NOMO-1 treated with DMSO at 0.1 percent for 48 hours (cell line): Measurements from ENCODE around the gene FAM174B.

Experiments used
- DNase-seq: peaks from one replicate; lab custom pipeline; 2025; ENCODE audit not compliant: unreplicated experiment; lab: John Stamatoyannopoulos, UW

Gene FAM174B

DNA sequence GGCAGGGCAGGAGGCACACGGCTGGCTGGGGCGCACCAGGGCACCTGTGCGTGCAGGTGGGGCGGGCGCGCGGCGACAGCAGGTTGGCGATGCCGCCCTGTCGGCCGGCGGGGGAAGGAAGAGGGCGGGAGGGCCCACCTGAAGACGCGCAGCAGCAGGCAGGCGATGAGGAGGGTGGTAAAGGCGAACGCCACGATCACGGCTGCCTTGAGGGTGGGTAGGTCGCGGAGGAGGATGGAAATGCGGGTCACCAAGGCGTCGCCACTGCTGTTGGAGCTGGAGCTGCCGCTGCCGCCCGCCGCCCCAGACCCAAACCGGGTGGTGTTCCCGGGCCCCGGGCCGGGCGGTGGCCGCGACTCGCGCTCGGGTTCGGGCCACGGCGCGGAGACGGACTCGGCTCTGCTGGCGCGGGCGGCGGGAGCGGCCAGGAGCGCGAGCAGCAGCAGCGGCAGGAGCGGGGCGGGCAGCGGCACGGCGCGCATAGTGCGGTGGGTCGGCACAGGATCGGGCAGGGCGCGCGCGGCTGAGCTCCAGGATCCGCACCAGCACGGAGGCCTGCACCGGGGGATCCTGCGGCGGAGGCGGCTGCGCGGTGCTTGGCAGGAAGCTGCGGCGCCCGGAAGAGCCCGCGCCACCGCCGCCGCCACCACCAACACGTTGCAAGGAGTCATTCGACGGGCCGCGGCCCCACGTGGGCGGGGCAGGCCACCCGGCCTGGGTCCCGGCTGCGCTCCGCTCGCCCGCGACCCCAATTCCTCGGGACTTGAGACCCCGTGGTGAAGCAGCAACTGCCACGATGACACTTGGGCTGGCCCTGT is at the start of gene FAM174B:
Gene FAM174B (minus strand): TSS at position 598 of the 818 bp plus-strand sequence.
- no peak for DNase-seq

DNA sequence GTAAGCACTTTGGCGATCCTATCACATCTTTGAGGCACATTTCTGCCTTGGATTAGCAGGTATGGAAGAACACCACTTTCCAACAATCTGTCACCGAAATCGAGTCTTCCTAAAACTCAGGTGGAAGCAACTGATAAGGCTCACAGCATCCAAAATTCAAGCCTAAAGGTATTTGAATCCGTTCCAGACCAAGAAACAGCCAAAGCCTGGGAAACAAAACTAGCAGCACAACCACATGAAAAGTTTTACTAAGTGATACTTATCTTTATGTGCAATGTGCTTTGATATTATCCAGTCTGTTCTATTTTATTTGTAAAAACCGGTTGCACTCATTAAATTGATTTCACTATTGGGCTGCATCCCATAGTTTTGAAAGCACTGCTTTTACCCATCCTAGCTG is 40.5 kb upstream of the FAM174B start:
- no peak for DNase-seq

DNA sequence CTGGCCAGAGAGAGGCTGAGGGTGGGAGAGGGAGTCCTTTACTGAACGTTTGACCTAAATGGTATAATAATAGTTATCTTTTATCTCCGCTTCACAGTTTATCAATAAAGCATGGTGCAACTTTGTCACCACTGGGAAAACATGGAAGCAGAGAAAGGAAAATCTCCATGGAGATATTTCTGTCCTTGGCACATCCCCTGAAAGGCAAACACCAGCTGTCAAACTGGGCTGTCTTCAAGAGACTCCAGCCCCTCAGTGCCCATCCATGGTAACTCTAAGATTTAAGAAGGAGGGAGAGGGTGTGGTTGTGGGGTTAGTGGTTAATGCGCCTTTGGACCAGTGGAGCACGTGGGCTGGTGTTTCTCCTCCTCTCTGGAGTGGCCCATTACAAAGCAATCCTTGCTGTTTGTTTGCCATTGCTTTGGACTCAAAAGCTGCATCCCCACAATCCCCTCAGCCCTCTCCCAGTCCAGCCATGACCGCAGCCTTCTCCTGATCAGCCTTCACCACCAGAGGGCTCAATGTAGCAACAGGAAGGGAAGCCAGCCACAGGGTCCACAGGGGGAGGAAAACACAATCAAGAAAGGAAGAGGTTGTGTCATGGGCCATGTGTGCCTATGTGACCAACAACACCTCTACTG is 38.2 kb upstream of the FAM174B start:
- no peak for DNase-seq

DNA sequence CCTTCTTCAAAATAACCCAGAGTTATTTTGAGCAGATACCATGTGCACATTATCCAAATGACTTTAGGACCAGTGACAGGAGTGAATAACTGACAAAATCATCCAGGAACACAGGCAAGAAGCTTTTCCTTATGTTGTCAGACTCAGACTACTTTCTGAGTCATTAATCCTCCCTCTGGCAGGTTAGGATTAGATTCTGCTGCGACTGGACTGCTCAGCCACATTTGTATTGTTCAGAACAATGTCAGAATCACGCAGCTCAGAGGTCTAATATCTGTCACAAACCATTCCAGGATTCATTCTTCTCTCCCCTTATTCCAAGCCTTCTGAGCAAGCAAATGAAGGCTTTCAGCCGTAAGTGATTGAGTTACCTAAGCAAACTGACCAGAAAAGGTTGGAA is 34.8 kb upstream of the FAM174B start:
- no peak for DNase-seq

DNA sequence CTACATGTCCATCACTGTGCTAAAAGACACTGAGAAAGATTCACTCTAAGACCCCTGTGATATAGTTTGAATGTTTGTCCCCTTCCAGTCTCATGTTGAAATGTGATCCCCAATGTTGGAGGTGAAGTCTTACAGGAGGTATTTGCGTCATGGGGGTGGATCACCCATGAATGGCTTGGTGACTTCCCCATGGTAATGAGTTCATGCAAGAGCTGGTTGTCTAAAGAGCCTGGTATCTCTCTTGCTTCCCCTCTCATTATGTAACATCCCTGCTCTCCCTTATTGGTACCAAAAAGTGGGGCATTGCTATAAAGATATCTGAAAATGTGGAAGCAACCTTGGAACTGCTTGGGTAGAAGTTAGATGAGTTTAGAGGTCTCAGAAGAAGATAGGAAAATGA is 32.2 kb upstream of the FAM174B start:
- no peak for DNase-seq

DNA sequence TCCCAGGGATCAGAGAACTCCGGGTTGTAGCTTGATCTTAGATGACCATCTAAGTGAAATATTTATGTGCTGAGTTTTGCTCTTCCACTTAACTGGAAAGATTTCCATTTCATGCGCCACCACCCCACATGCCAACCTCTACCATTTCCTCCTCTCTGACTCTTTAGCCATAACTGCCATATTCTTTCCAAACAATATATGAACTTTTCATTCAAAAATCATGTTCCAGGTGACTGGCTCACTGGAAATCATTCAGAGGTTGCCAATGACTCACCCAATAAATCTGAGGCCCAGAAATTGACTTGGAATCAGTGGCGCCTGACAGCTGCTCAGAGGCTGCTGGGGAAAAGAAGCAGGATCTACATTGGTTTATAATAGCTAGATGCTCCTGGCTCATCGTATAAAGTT is 31.6 kb upstream of the FAM174B start:
- DNase-seq = no peak

DNA sequence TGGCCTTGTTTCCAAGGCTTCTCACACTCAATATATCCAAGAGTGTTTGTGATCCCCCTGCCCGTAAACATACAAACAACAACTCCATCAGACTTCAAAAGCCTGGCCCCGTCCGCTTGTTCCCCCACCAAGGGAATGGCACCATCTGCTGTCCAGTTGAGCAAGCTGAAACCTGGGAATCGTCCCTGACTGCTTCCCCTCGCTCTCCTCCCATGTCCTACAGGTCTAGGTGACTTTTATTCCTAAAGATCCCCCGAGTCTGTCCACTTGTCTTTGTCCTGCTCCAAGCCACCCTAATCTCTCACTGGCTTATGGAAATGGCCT is 27.9 kb upstream of the FAM174B start:
- no peak for DNase-seq

DNA sequence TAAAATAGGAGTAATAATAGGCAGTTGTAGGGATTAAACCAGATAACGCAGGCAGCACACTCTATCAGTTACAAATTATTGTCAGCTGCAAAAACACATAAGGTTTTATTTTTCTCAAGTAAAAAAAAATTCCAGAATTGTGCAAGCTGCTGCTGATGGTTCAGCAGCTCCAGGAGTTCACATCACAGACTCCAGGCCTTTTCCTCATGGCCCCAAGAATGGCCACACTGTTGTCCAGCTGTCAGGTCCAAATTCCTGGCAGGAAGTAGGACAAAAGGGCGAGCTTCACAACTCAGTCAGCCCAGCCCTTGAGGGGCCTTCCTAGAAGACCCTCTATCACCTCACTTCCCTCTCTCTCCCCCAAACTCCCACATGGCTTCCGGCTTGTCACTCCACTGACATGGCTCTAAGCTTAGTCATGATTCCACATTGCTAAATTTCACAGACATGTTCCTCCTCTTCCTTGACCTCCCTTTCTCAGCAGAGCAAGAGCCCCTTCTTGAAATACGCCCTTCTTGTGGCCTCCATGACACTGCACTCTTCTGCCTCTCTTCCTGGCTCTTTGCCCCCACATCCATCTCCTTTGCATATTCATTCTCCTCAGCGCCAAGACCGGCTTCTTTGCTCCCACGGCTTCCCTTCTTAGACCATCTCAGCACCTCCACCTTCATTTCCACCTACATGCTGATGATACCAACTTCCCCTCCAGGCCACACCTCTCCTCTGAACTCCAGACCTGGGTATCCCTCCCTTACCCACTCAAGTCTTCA is 27.4 kb upstream of the FAM174B start:
- no peak for DNase-seq

DNA sequence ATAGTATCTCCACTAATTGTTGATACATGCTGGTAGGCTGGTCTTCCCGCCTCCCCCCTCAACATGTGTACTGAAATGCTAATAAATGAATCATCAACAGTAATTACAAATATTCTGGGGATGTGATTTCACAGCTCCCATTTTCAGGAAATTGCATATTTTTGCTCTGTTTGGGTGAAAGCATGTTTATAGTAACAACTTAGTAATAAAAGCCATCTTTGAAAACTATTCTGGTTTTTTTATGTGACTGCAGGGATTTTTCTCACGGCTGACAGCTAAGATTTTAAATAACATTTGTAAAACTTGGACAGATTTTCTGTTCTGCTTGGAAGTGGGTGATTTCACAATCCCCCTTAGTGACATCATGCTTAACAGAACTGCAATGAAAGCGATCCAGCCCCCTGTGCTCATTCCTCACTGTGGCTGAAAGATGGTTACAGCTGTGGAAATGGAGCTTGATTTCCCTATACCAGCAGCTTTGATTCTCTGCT is 25.6 kb upstream of the FAM174B start:
- no peak for DNase-seq

DNA sequence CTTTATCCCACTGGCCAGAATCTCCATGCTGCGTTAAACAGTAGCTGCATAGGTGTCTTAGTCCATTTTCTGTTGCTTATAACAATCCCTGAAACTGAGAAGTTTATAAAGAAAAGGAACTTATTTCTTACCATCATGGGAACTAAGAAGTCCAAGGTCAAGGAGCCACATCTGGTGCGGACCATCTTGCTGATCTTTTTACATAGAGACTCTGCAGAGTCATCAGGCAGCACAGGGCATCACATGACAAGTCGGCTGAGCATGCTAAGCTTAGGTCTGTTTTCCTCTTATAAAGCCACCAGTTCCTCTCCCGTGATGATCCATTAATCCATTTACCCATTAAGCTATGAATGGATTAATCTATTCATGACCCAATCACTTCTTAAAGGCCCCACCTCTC is 22.4 kb upstream of the FAM174B start:
- DNase-seq = no peak

DNA sequence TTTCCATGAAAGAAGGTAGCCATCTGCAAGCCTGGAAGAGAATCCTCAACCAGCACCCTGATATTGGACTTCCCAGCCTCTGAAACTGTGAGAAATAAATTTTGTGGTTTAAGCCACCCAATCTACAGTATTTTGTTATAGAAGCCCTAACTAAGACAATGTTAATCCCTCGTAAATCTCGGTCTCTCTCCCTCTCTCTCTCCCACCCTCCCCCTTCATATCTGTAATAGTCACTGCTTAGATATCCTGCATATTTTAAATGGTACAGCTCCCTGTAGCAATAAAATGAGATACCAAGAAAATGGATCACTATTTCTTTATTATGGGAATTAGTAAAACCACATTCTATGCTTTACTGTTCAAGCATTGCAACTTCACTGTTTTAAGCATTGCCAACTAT is 21.0 kb upstream of the FAM174B start:
- DNase-seq = no peak

DNA sequence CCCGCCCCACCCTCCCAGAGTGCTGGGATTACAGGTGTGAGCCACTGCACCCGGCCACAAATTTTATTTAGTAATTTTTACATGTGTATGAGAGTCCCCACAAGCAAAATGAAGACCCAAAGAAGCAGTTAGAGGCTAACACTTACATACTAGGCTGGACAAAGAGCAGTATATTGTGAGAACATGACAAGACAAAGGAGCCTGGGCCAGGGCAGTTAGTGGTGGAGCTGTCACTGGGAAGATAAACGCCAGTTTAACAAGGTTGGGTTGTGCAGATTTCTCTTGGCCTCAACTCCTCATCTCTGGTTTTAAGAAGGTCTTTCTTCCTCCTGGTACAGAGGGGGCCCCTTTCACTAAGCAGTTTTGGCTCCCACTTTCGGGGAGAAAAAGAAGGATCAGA is 19.9 kb upstream of the FAM174B start:
- no peak for DNase-seq

DNA sequence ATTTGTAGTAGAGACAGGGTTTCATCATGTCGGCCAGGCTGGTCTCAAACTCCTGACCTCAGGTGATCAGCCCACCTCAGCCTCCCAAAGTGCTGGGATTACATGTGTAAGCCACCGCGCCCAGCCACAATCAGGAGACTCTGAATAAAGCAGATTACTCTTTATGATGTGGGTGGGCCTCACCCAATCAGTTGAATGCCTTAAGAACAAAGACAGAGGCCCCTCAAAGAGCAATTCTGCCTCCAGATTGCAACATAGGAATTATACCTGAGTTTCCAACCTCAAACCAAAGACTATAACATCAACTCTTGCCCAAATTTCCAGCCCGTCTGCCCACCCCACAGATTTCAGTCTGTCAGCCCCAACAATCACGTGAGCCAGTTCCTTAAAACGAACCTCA is 18.8 kb upstream of the FAM174B start:
- no peak for DNase-seq

DNA sequence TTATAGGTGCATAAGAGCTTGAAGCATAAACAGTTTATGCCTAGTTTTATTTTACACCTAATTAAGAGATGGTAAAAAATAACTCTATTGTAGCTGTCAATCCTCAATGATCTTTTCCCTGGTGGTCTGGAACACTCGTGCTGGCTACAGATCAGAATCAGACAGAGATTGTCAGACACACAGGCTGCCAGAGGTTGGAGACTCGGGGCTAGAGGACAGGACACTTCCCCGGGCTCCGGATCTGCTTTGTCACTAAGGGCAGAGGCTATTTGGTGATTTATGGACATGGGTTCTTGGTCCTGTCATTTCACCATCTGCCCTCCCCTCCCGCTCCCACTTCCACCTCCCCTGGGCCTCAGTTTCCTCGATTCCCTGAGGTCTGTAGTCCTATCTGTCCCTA is 16.5 kb upstream of the FAM174B start:
- DNase-seq = no peak

DNA sequence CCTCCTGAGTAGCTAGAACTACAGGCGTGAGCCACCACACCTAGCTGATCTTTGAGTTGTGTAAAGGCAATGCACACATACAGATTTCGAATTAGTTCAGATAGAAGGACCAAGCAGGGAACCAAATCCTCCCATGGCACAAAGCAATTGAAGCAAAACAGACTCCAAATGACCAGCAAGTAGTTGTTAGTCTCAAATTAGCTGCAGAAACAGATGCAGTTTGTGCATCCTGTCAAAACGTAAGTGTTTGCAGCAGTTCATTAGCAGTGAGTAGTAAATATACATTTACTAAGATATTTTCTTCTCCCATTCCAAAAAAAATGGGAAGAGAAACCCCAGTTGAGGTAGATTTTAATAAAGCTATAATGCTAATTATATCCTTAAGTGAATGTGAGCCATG is 15.8 kb upstream of the FAM174B start:
- DNase-seq = no peak

DNA sequence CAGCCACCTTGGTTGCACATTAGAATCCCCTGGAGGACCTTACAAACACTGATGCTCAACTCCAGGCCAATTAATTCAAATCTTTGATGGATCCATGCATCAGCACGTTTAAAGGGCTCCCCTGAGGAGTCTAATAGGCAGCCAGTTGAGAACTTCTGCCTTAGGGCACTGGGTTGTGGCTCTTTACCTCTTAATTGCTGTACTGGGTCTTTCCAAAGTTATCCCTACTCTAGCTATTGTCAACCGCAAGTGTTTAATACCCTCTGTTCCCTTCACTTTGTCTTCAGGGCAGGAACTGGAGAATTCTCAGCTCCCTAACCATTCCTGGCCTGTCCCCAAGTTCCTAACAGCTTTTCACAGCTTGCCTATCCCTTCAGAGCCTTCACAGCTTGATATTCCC is 15.0 kb upstream of the FAM174B start:
- DNase-seq = no peak

DNA sequence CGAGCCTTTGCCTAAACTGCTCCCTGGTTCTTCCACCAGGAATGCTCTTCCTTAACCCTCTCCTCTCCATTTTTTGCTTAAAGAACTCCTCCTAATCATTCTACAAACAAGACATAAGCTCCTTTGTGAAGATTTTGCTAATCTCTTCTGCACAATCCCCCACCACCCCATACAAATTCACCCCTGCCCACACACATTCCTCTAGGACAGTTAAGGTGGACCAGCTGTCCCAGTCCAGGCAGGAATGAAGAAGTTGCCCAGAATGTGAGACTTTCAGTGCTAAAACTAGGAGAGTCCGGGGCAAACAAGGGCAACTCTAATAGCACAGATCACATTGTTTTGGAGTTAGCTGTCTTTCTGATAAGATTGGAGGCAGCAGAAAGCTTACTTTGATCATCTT is 13.9 kb upstream of the FAM174B start:
- no peak for DNase-seq

DNA sequence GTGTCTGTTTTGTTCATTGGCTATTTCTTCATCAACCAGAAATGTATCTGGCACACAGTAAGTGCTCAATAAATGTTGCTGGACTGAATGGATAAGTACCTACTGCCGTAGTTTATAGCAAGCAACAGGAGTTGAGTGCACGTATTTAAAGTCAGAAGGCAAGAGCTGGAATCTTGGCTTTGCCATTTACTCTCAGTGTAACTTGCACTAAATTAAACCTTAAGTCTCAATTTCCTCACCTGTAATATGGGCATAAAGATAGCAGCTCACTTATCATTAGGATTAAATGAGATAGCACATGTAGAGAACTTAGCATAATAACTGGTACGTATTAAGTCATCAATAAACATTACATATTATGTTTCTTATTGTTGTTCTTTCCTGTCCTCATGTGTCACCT is 13.0 kb upstream of the FAM174B start:
- DNase-seq = no peak

DNA sequence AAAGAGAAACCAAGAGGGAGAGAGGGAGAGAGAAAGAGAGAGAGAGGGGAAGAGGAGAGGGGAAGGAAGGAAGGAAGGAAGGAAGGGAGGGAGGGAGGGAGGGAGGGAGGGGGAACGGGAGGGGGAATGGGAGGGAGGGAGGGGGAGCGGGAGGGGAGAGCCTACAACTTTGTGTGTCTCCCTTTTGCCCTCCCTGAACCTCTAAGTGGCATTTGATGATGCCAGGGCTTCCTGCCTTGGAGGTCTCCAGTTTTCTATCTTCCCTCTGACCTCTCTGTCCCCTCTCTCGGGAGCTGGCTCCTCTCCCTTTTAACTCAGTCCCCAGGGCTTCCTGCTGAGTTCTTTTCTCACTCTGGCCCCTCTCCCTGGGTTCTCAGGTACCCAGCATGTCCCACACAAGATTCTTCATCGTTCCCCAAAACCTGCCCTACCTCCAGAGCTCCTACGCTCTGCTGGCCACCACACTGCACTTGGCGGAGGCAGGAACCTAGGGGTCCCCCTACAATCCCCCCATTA is 12.5 kb upstream of the FAM174B start:
- DNase-seq = no peak

DNA sequence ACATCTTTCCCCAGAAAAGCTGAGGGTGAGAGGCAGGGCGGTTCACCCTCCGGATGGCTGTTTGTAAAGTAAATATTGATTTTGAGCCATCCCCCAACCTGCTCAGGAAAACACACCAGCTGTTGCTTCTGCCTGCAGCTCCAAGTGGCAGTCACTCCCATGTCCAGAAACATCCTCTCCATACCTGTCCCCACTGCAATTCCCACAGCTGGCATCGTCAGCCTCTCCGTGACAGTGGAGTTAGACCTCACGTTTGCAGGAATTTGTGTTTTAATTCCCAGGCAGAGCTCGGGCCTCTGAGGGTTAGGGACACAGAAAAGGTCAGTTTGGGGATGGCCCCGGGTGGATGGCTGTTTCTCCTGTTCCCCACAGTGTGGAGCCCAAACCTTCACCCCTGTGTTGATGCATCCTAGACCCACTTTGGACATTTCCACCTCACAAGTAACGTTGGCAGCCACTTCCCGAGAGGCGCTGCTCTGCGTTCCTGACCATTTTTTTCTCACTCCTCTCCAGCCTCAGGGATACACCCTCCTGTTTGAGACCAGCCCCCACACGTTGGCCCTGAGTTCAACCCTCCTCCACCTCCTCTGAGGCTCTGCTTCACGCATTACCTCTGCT is 11.8 kb upstream of the FAM174B start:
- no peak for DNase-seq

DNA sequence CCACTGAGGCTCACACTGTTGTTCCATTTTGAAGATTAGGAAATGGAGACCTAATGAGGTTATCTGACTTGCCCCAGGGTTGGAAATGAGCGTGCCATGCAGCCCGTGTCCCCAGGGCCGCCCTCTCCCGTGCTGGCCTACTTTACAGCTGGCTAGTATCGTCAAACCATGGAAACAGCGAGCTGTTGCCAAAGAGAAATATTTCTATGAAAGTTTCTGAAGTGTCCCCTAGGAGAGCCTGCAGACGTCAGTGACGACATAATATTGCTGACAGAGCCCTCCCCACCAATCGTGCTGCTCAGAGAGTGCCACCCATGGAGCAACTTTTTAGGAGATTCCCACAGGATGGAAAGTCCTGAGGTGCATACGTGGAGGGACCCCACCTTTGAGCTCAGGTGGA is 11.2 kb upstream of the FAM174B start:
- DNase-seq = no peak
